Keratinocyte (primary cell): ENCODE measurements around the gene WDR76. TPM values are rescaled to one million over a fixed set of nuclear protein-coding genes. Genes with fewer than 3 reads are reported as not detected.

Experiments used
- DNase-seq: peaks from one replicate; pipeline ENCODE4 v3.0.0-alpha.2; 2011; ENCODE audit warnings: low read depth, missing footprints, low spot score
- FAIRE-seq: peaks from 2 replicates; lab custom pipeline; 2011; peaks lifted over from hg19 to GRCh38; lab: Jason Lieb, UNC
- H2AFZ ChIP-seq: 2 replicates; pipeline ENCODE4 v1.6.0; 2012; ENCODE audit warnings: low read length, control low read depth, inconsistent platforms; ENCODE audit not compliant: control insufficient read depth
- H3K27ac ChIP-seq: 2 replicates; pipeline ENCODE4 v1.5.1; 2011; ENCODE audit warnings: low read length; ENCODE audit not compliant: control insufficient read depth, insufficient read depth
- H3K27me3 ChIP-seq: 3 replicates; pipeline ENCODE4 v1.6.0; 2011; ENCODE audit warnings: low read length; ENCODE audit not compliant: control insufficient read depth, insufficient read depth; ENCODE audit errors: extremely low read depth
- H3K36me3 ChIP-seq, 2 experiments: 2 replicates in 1 of 2; 3 replicates in 1 of 2; pipeline ENCODE4 v1.5.1; 2011; ENCODE audit warnings: low read length in 2 of 2, mild to moderate bottlenecking in 1 of 2; ENCODE audit not compliant: control insufficient read depth in 2 of 2, insufficient read depth in 2 of 2; ENCODE audit errors: extremely low read depth in 1 of 2
- H3K4me1 ChIP-seq: 3 replicates; pipeline ENCODE4 v1.5.1; 2011; ENCODE audit warnings: low read length; ENCODE audit not compliant: control insufficient read depth, insufficient read depth; ENCODE audit errors: extremely low read depth
- H3K4me2 ChIP-seq: 3 replicates; pipeline ENCODE4 v1.6.0; 2011; ENCODE audit warnings: low read depth, low read length; ENCODE audit not compliant: control insufficient read depth, insufficient read depth; ENCODE audit errors: extremely low read depth
- H3K4me3 ChIP-seq, 3 experiments: fragments of 200-600 bp in 1 of 3; sonication (generic) in 1 of 3; 2 replicates in 2 of 3; 3 replicates in 1 of 3; pipeline ENCODE4 v1.5.1; 2011 to 2016; ENCODE audit warnings: low read length in 3 of 3, mild to moderate bottlenecking in 3 of 3, control low read depth in 2 of 3, inconsistent platforms in 1 of 3, low read depth in 1 of 3, mixed read lengths in 1 of 3, mixed run types in 1 of 3, moderate library complexity in 1 of 3; ENCODE audit not compliant: control insufficient read depth in 2 of 3, insufficient read depth in 2 of 3; ENCODE audit errors: extremely low read depth in 1 of 3
- H3K79me2 ChIP-seq: 2 replicates; pipeline ENCODE4 v1.6.0; 2012; ENCODE audit warnings: low read length; ENCODE audit not compliant: control insufficient read depth, insufficient read depth
- H3K9ac ChIP-seq: 3 replicates; pipeline ENCODE4 v1.6.0; 2011; ENCODE audit warnings: low read length; ENCODE audit not compliant: control insufficient read depth, insufficient read depth; ENCODE audit errors: extremely low read depth
- H3K9me1 ChIP-seq: 3 replicates; pipeline ENCODE4 v1.6.0; 2011; ENCODE audit warnings: low read length; ENCODE audit not compliant: control insufficient read depth, insufficient read depth; ENCODE audit errors: extremely low read depth
- H3K9me3 ChIP-seq: 2 replicates; pipeline ENCODE4 v1.5.1; 2012; ENCODE audit warnings: low read depth, low read length; ENCODE audit not compliant: control insufficient read depth
- H4K20me1 ChIP-seq: 3 replicates; pipeline ENCODE4 v1.6.0; 2011; ENCODE audit warnings: low read length; ENCODE audit not compliant: control insufficient read depth, insufficient read depth; ENCODE audit errors: extremely low read depth
- EZH2 ChIP-seq: IDR thresholded peaks from one replicate; pipeline ENCODE4 v1.6.1; 2012; ENCODE audit warnings: inconsistent platforms, mild to moderate bottlenecking, low read length, moderate library complexity
- dilution Hi-C: fragments of 300-500 bp; cut with MboI; formaldehyde crosslinking; loops from one replicate; pipeline ENCODE4 v1.7.0; 2020; ENCODE audit warnings: low sequenced_read_pairs; ENCODE audit not compliant: extremely low pct_ligation_motif_present
- polyA plus RNA-seq, 5 experiments: library from polyadenylated mRNA; depleted of rRNA in 3 of 5; stranded (reverse) in 3 of 5; stranded (forward) in 1 of 5; unstranded in 1 of 5; fragments of >200 nt; gene quantifications; 1 replicate in 1 of 5; 2 replicates in 3 of 5; 3 replicates in 1 of 5; pipeline versions ENCODE4 v1.2.1 to v1.2.3, GENCODE V29; 2011 to 2012; ENCODE audit warnings: missing spikeins in 2 of 5, low read depth in 1 of 5, low replicate concordance in 1 of 5
- TF ChIP-seq, protein P1 (sequence below), 3 experiments: IDR thresholded peaks in 1 of 3; conservative IDR thresholded peaks in 1 of 3; optimal IDR thresholded peaks in 1 of 3; 2 replicates in 2 of 3; 3 replicates in 1 of 3; pipeline versions ENCODE3 to v1.5.1; 2011; ENCODE audit warnings: low read length in 3 of 3, mild to moderate bottlenecking in 3 of 3, moderate library complexity in 2 of 3, control low read depth in 1 of 3, inconsistent platforms in 1 of 3; ENCODE audit not compliant: insufficient read depth in 2 of 3; ENCODE audit errors: extremely low read depth in 1 of 3

The WDR76 gene
- polyA plus RNA-seq, 1 donor (not counting 4 experiments of a cell fraction or from before 2014, with no cell fraction given) = 4.7 TPM

DNA sequence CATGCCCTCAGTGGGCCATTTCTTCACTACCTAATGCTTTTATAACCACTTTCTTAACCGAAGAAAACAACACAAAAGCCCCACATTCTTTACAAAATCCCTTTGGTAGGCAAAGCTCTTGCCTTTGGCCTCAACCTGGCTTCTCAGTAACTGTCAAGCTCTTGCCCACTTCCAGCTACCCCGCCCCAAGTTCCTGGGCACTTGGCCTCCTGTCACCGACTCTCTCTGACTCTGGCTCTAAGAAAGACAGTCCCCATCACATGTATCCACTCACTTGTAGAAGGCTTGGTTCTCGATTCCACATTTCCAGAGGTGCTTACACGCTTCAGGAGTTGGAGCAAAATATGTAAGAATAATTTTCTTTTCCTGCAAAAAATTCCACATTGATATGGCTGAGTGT lies 61.1 kb downstream of the WDR76 start:
- H2AFZ ChIP-seq = no peak overlapping the region
- dilution Hi-C loops = no loop called here
- no peak for FAIRE-seq

DNA sequence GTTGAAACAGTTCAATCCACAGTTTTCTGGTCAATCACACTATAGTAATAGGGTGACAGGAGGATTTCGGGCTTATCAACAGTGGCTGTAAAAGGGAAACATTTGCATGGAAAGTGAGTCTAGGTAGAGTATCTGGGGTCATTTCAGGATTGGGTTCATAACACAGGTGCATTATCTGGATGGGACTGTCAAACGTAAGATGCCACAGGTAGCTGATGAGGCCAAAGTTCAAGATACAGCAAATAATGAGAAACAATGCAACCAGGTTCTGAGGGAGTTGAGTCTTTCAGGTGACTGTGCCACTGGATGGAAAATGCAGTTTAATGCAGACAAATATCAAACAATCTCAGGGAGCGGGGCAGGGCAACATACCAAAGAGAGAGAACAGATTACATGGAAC lies 62.2 kb downstream of the WDR76 start:
- DNase-seq (no peak), FAIRE-seq (no peak)
- no peak overlapping the region for H2AFZ ChIP-seq
- no peak overlapping the region for H3K9ac ChIP-seq
- dilution Hi-C loops = no loop called here
- no peak for TF ChIP-seq EZH2
- TF ChIP-seq, protein P1, sequence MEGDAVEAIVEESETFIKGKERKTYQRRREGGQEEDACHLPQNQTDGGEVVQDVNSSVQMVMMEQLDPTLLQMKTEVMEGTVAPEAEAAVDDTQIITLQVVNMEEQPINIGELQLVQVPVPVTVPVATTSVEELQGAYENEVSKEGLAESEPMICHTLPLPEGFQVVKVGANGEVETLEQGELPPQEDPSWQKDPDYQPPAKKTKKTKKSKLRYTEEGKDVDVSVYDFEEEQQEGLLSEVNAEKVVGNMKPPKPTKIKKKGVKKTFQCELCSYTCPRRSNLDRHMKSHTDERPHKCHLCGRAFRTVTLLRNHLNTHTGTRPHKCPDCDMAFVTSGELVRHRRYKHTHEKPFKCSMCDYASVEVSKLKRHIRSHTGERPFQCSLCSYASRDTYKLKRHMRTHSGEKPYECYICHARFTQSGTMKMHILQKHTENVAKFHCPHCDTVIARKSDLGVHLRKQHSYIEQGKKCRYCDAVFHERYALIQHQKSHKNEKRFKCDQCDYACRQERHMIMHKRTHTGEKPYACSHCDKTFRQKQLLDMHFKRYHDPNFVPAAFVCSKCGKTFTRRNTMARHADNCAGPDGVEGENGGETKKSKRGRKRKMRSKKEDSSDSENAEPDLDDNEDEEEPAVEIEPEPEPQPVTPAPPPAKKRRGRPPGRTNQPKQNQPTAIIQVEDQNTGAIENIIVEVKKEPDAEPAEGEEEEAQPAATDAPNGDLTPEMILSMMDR (optimal IDR thresholded peaks at IDR 0.05 in 1 of 3, IDR thresholded peaks at IDR 0.05 in 1 of 3, conservative IDR thresholded peaks at IDR 0.05 in 1 of 3; ENCODE audit: extremely low read depth in 1 of 3, insufficient read depth in 2 of 3, low read length in 3 of 3) = no peak
- H3K4me1 ChIP-seq = no peaks in the 10 kb centered on the region
- no peaks in the 10 kb centered on the region for H3K9me1 ChIP-seq
- H3K4me2 ChIP-seq = no peak overlapping the region
- H4K20me1 ChIP-seq = no peaks in the 10 kb centered on the region
- H3K27me3 ChIP-seq = no peaks in the 10 kb centered on the region
- no peaks in the 10 kb centered on the region for H3K9me3 ChIP-seq
- H3K79me2 ChIP-seq = no peaks in the 10 kb centered on the region
- H3K4me3 ChIP-seq = no peak overlapping the region
- H3K36me3 ChIP-seq = peaks cover 7 to 15% of the 10 kb centered on the region in 2 experiments
- H3K27ac ChIP-seq = no peak overlapping the region

More for the DNA sequence above, 61.1 kb downstream of the WDR76 start:
- no peaks in the 10 kb centered on the region for H3K79me2 ChIP-seq
- peaks cover 3 to 20% of the 10 kb centered on the region in 2 experiments for H3K36me3 ChIP-seq
- TF ChIP-seq, protein P1 (optimal IDR thresholded peaks at IDR 0.05 in 1 of 3, IDR thresholded peaks at IDR 0.05 in 1 of 3, conservative IDR thresholded peaks at IDR 0.05 in 1 of 3; ENCODE audit: extremely low read depth in 1 of 3, insufficient read depth in 2 of 3, low read length in 3 of 3) = no peak
- TF ChIP-seq EZH2 = no peak
- H3K4me2 ChIP-seq = no peak overlapping the region
- no peaks in the 10 kb centered on the region for H3K9me3 ChIP-seq
- no peaks in the 10 kb centered on the region for H3K4me1 ChIP-seq
- no peaks in the 10 kb centered on the region for H3K27me3 ChIP-seq
- no peak overlapping the region for H3K27ac ChIP-seq
- no peak overlapping the region for H3K9ac ChIP-seq
- no peaks in the 10 kb centered on the region for H4K20me1 ChIP-seq
- no peaks in the 10 kb centered on the region for H3K9me1 ChIP-seq
- no peak for DNase-seq
- no peak overlapping the region for H3K4me3 ChIP-seq
